UCSD-AML1 (cell line): ENCODE measurements around the gene TBC1D28.
"Not testable (repeated sequence)": the region's sequence is repeated elsewhere in the genome, so short reads cannot be mapped to it uniquely, and the experiment has no call there.

Experiments used
- DNase-seq: peaks from one replicate; lab custom pipeline; 2025; ENCODE audit not compliant: unreplicated experiment; lab: John Stamatoyannopoulos, UW

Gene TBC1D28

DNA sequence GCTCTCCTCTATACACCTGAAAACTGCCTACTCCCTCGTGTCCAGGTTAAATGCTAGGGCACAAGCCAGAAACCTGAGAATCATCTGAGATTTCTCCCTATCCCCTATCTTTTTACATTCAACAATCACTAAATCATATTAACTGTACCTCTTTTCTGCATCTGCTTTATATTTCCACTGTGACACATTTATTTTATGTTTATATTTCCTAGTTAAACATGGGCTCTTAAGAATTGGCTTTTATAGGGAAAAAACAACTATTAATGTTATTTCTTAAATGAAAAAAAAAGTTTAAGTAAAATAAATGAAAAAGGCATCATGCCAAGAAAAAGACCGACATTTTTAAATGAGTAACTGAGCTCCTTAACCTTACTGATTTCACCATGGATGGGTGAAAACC, 26.6 kb downstream of the TBC1D28 start:
- DNase-seq: not testable (repeated sequence)

DNA sequence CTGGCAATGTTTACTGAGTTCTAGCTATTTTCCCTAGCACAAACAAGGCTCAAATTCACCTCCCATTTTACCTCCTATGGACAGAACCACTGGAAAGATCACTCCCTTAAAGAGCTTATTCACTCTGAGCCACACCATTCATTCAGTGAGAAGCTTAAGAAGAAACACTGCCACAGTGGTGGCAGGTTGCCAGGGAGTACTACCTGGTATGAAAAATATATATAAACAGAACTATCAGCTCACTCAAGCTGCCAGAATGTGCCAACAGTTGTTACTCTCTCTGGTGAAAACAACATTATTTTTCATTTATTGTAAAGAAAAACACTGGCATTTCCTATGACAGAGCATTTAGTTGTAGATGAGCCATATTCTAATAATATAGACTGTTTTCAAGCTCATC, 31.2 kb downstream of the TBC1D28 start:
- not testable (repeated sequence) for DNase-seq

DNA sequence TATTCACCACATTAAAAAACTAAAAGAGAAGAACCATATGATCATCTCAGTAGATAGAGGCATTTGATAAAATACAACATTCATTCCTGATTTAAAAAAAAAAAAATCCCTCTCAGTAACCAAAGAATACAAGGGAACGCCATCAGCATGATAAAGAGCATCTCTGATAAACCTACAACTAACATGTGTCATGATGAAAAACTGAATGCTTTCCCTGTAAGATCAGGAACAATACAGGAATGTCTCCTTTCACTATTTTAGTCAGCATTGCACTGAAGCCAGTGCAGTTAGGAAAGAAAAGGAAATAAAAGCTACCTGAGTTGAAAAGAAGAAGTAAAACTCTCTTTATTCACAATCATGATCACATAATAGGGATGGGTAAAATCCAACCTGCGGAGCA, 51.1 kb downstream of the TBC1D28 start:
- DNase-seq: not testable (repeated sequence)
